ENCODE data around the gene FHOD1. TPM values are rescaled to one million over a fixed set of nuclear protein-coding genes. Genes with fewer than 3 reads are reported as not detected.

The FHOD1 gene
- total and polyA plus RNA-seq, 2 of the 13 experiments (the other 11 are each of a cell fraction or from before 2014, with no cell fraction given) = 20.0 to 20.8 TPM

DNA sequence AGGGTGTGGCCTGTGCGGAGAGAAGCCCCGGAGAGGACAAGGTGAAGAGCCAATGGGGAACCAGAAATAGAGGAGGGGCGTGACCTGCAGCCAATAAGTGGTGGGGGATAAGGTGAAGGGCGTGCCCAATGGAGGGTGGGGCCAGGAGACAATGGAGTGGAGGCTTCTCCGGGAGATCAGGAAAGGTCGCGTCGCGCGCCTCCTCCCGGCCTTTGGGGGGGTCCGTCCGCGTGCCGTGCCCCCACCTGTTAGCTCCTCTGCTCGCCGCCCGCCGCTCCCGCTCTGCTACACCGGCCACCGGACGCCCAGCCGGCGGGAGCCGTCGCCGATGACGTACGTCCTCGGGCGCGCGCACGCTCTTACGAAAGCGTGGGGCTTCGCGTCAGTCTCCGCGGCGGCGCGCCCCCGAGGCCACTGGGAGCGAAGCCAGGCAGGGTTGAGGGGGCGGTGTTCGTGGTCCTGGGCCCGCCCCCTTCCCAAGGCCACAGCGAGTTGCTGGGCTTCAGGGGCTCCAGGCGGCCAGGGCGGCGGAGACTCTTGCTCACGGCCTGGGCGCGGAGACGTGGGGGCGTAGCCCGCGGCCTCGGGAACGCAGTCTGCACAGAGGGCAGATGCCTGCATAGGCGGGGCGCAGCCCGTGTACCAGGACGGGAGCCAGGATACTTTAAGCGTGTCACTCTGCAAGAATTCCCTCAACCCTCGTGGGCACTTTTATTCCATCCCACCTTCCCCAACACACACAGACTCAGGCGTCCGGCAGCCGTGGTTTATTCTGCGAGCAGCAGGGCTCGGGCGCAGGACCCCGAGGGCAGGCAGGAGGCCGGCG, 63.4 kb downstream of the FHOD1 start, which contains the start of gene MATCAP1 (continued):
- no peak for TF ChIP-seq TCF12 (IDR thresholded peaks at IDR 0.05)
- TF ChIP-seq TCF12 (CRISPR knock-in tag; IDR thresholded peaks at IDR 0.05) = 0 out of 2 replicates have a peak, but pooled peaks have one; percentile 73
- TF ChIP-seq, protein P1, sequence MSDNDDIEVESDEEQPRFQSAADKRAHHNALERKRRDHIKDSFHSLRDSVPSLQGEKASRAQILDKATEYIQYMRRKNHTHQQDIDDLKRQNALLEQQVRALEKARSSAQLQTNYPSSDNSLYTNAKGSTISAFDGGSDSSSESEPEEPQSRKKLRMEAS (IDR thresholded peaks at IDR 0.05) = peak; percentile 79
- TF ChIP-seq, protein P2, sequence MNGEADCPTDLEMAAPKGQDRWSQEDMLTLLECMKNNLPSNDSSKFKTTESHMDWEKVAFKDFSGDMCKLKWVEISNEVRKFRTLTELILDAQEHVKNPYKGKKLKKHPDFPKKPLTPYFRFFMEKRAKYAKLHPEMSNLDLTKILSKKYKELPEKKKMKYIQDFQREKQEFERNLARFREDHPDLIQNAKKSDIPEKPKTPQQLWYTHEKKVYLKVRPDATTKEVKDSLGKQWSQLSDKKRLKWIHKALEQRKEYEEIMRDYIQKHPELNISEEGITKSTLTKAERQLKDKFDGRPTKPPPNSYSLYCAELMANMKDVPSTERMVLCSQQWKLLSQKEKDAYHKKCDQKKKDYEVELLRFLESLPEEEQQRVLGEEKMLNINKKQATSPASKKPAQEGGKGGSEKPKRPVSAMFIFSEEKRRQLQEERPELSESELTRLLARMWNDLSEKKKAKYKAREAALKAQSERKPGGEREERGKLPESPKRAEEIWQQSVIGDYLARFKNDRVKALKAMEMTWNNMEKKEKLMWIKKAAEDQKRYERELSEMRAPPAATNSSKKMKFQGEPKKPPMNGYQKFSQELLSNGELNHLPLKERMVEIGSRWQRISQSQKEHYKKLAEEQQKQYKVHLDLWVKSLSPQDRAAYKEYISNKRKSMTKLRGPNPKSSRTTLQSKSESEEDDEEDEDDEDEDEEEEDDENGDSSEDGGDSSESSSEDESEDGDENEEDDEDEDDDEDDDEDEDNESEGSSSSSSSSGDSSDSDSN (CRISPR knock-in tag; IDR thresholded peaks at IDR 0.05) = peak; percentile 85
- TF ChIP-seq CREM (IDR thresholded peaks at IDR 0.05) = peak; percentile 54
- TF ChIP-seq CREM (CRISPR knock-in tag; IDR thresholded peaks at IDR 0.05) = peak; percentile 66; the same call in 1 of the 2 replicates
- TF ChIP-seq, protein P3, sequence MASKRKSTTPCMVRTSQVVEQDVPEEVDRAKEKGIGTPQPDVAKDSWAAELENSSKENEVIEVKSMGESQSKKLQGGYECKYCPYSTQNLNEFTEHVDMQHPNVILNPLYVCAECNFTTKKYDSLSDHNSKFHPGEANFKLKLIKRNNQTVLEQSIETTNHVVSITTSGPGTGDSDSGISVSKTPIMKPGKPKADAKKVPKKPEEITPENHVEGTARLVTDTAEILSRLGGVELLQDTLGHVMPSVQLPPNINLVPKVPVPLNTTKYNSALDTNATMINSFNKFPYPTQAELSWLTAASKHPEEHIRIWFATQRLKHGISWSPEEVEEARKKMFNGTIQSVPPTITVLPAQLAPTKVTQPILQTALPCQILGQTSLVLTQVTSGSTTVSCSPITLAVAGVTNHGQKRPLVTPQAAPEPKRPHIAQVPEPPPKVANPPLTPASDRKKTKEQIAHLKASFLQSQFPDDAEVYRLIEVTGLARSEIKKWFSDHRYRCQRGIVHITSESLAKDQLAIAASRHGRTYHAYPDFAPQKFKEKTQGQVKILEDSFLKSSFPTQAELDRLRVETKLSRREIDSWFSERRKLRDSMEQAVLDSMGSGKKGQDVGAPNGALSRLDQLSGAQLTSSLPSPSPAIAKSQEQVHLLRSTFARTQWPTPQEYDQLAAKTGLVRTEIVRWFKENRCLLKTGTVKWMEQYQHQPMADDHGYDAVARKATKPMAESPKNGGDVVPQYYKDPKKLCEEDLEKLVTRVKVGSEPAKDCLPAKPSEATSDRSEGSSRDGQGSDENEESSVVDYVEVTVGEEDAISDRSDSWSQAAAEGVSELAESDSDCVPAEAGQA (IDR thresholded peaks at IDR 0.05; ENCODE audit: low read depth) = peak; percentile 93
- TF ChIP-seq, protein P3 (CRISPR knock-in tag; IDR thresholded peaks at IDR 0.05; ENCODE audit: borderline replicate concordance) = no peak; the same call in 1 of the 2 replicates
- peak; percentile 32; the same call in 1 of the 2 replicates for TF ChIP-seq REXO4 (CRISPR knock-in tag; IDR thresholded peaks at IDR 0.05; ENCODE audit: borderline replicate concordance)
- peak; percentile 40; the same call in 1 of the 2 replicates for TF ChIP-seq ETV5 (CRISPR knock-in tag; IDR thresholded peaks at IDR 0.05; ENCODE audit: borderline replicate concordance)
- TF ChIP-seq, protein P4, sequence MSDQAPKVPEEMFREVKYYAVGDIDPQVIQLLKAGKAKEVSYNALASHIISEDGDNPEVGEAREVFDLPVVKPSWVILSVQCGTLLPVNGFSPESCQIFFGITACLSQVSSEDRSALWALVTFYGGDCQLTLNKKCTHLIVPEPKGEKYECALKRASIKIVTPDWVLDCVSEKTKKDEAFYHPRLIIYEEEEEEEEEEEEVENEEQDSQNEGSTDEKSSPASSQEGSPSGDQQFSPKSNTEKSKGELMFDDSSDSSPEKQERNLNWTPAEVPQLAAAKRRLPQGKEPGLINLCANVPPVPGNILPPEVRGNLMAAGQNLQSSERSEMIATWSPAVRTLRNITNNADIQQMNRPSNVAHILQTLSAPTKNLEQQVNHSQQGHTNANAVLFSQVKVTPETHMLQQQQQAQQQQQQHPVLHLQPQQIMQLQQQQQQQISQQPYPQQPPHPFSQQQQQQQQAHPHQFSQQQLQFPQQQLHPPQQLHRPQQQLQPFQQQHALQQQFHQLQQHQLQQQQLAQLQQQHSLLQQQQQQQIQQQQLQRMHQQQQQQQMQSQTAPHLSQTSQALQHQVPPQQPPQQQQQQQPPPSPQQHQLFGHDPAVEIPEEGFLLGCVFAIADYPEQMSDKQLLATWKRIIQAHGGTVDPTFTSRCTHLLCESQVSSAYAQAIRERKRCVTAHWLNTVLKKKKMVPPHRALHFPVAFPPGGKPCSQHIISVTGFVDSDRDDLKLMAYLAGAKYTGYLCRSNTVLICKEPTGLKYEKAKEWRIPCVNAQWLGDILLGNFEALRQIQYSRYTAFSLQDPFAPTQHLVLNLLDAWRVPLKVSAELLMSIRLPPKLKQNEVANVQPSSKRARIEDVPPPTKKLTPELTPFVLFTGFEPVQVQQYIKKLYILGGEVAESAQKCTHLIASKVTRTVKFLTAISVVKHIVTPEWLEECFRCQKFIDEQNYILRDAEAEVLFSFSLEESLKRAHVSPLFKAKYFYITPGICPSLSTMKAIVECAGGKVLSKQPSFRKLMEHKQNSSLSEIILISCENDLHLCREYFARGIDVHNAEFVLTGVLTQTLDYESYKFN (CRISPR knock-in tag; conservative IDR thresholded peaks at IDR 0.05) = peak; percentile 76
- TF ChIP-seq, protein P5, sequence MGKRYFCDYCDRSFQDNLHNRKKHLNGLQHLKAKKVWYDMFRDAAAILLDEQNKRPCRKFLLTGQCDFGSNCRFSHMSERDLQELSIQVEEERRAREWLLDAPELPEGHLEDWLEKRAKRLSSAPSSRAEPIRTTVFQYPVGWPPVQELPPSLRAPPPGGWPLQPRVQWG (CRISPR knock-in tag; IDR thresholded peaks at IDR 0.05; ENCODE audit: borderline replicate concordance, low read depth) = no peak
- TF ChIP-seq RXRB (CRISPR knock-in tag; IDR thresholded peaks at IDR 0.05; ENCODE audit: borderline replicate concordance) = peak; percentile 51; the same call in 1 of the 2 replicates
- TF ChIP-seq ZNF670 (CRISPR knock-in tag; IDR thresholded peaks at IDR 0.05; ENCODE audit: borderline replicate concordance) = peak; percentile 22; the same call in 1 of the 2 replicates
